ENCODE results near the gene THSD7A.
"Not testable (repeated sequence)": the region's sequence is repeated elsewhere in the genome, so short reads cannot be mapped to it uniquely, and the experiment has no call there.

Gene THSD7A

DNA sequence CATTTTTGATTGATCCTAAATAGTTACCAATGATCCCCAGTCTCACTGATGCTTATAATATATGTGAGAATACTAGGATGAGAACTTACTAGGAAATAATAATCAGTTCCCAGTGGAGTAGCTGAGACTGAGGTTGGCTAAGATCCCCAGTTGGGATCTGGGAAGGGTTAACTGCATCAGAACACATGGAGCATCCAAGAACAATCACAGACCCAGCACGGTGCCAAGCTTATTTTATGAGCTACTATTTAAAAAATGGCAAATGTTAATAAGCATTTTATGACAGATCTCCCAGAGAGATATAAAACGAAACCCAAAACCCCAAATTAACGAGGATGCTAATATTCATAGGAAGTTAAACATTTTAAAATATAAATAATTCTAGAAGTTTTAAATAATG lies 379.5 kb downstream of the THSD7A start:
- H3K27me3 ChIP-seq (ENCODE audit: insufficient read depth, low read length) = no peaks in the 10 kb centered on the region
- H3K36me3 ChIP-seq (ENCODE audit: insufficient read depth, low read length) = no peaks in the 10 kb centered on the region
- H3K4me1 ChIP-seq (ENCODE audit: insufficient read depth, low read length) = no peaks in the 10 kb centered on the region
- H2AFZ ChIP-seq (ENCODE audit: low read depth, low read length) = no peak overlapping the region
- H3K9me3 ChIP-seq (ENCODE audit: low read length) = no peaks in the 10 kb centered on the region
- no peak overlapping the region for H3K4me3 ChIP-seq (ENCODE audit: low read length)

- H2AFZ ChIP-seq (ENCODE audit: low read depth, low read length) = no peak overlapping the region
- no peaks in the 10 kb centered on the region for H3K36me3 ChIP-seq (ENCODE audit: insufficient read depth, low read length)
- no peaks in the 10 kb centered on the region for H3K9me3 ChIP-seq (ENCODE audit: low read length)
- no peaks in the 10 kb centered on the region for H3K4me1 ChIP-seq (ENCODE audit: insufficient read depth, low read length)
- no peaks in the 10 kb centered on the region for H3K27me3 ChIP-seq (ENCODE audit: insufficient read depth, low read length)
- H3K4me3 ChIP-seq (ENCODE audit: low read length) = no peak overlapping the region
These were observed 381.7 kb downstream of the THSD7A start for GRCh38 chr7:11450281-11450680.

DNA sequence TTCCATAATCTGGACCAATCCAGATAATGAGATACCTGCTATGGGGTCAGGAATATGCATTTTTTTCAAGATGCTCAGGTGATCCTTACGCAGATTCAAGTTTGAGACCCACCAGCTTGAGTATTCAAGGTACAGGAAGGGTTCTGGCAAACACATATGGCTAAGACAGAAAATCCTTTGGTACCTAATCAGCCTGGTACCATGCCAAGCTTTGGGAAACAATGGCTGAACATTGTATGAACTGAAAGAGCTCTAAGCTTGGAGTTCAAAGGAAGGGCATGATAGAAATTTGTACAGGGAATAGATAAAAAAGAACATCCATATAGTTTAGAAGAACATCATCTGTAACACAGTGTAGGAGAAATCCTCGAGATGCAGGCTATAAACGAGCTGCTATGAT lies 382.7 kb downstream of the THSD7A start:
- Histone ChIP-seq H3K9me3 (ENCODE audit: low read length) (no peaks in the 10 kb centered on the region), H2AFZ (ENCODE audit: low read depth, low read length) (no peak overlapping the region), H3K4me3 (ENCODE audit: low read length) (no peak overlapping the region), H3K4me1 (ENCODE audit: insufficient read depth, low read length) (no peaks in the 10 kb centered on the region), H3K36me3 (ENCODE audit: insufficient read depth, low read length) (no peaks in the 10 kb centered on the region), H3K27me3 (ENCODE audit: insufficient read depth, low read length) (no peaks in the 10 kb centered on the region)

DNA sequence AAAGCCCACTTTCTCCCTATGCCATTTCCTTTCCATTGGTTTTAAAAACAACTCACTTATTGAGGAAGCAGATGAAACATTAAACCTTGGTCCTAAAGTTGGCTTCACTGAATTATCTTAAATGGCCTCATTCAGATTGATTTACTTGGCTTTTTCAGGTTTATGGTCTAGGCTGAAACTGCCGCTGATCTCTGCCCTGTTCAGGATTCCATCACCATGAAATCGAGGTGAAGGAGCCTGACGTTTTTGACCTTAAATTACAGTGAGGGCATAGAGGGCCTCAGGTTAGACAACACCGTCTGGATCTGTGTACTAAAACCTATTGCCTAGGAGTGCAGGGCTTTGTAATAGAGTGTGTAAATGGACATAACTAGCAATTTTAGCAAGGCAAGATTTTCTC lies 383.7 kb downstream of the THSD7A start:
- no peaks in the 10 kb centered on the region for H3K27me3 ChIP-seq (ENCODE audit: insufficient read depth, low read length)
- no peaks in the 10 kb centered on the region for H3K9me3 ChIP-seq (ENCODE audit: low read length)
- no peaks in the 10 kb centered on the region for H3K4me1 ChIP-seq (ENCODE audit: insufficient read depth, low read length)
- no peaks in the 10 kb centered on the region for H3K36me3 ChIP-seq (ENCODE audit: insufficient read depth, low read length)
- H3K4me3 ChIP-seq (ENCODE audit: low read length) = no peak overlapping the region
- H2AFZ ChIP-seq (ENCODE audit: low read depth, low read length) = no peak overlapping the region

GRCh38 chr7:11447106-11447505 lies 384.9 kb downstream of the THSD7A start:
- Histone ChIP-seq H3K4me1 (ENCODE audit: insufficient read depth, low read length) (no peaks in the 10 kb centered on the region), H3K36me3 (ENCODE audit: insufficient read depth, low read length) (no peaks in the 10 kb centered on the region), H2AFZ (ENCODE audit: low read depth, low read length) (no peak overlapping the region), H3K9me3 (ENCODE audit: low read length) (no peaks in the 10 kb centered on the region), H3K27me3 (ENCODE audit: insufficient read depth, low read length) (no peaks in the 10 kb centered on the region), H3K4me3 (ENCODE audit: low read length) (no peak overlapping the region)

- not testable (repeated sequence) for H3K27me3 ChIP-seq (ENCODE audit: insufficient read depth, low read length); H3K4me1 ChIP-seq (ENCODE audit: insufficient read depth, low read length); H2AFZ ChIP-seq (ENCODE audit: low read depth, low read length); H3K36me3 ChIP-seq (ENCODE audit: insufficient read depth, low read length); H3K9me3 ChIP-seq (ENCODE audit: low read length); H3K4me3 ChIP-seq (ENCODE audit: low read length)
These were observed 388.1 kb downstream of the THSD7A start for GRCh38 chr7:11443934-11444333.

DNA sequence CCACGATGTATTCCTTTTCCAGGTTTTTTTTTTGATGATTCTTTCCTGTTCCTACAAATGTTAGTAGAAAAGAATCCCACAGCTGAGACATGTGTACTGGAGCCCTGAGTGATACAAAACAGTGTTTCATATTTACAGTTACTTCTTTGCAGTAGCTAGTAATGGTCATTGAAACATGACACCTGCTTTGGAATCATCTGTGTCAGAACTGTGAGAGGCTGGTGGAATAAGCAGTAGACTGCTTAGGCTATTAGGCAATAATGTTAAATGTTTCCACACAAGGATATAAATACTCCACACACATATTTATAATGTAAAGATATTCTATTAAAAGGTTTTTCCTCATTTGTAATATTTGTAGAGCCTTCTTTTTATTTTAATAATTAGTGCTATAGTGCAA lies 394.0 kb downstream of the THSD7A start:
- no peaks in the 10 kb centered on the region for H3K9me3 ChIP-seq (ENCODE audit: low read length)
- no peak overlapping the region for H3K4me3 ChIP-seq (ENCODE audit: low read length)
- no peaks in the 10 kb centered on the region for H3K27me3 ChIP-seq (ENCODE audit: insufficient read depth, low read length)
- no peak overlapping the region for H2AFZ ChIP-seq (ENCODE audit: low read depth, low read length)
- H3K4me1 ChIP-seq (ENCODE audit: insufficient read depth, low read length) = no peaks in the 10 kb centered on the region
- no peaks in the 10 kb centered on the region for H3K36me3 ChIP-seq (ENCODE audit: insufficient read depth, low read length)

GRCh38 chr7:11436773-11437524 lies 395.0 kb downstream of the THSD7A start:
- H3K9me3 ChIP-seq (ENCODE audit: low read length) = no peaks in the 10 kb centered on the region
- H3K4me1 ChIP-seq (ENCODE audit: insufficient read depth, low read length) = no peaks in the 10 kb centered on the region
- H2AFZ ChIP-seq (ENCODE audit: low read depth, low read length) = no peak overlapping the region

GRCh38 chr7:11436316-11436715 lies 395.7 kb downstream of the THSD7A start:
- Histone ChIP-seq H3K4me1 (ENCODE audit: insufficient read depth, low read length) (no peaks in the 10 kb centered on the region), H3K9me3 (ENCODE audit: low read length) (no peaks in the 10 kb centered on the region), H2AFZ (ENCODE audit: low read depth, low read length) (no peak overlapping the region), H3K4me3 (ENCODE audit: low read length) (no peak overlapping the region), H3K27me3 (ENCODE audit: insufficient read depth, low read length) (no peaks in the 10 kb centered on the region), H3K36me3 (ENCODE audit: insufficient read depth, low read length) (no peaks in the 10 kb centered on the region)

More at GRCh38 chr7:11436773-11437524, 395.0 kb downstream of the THSD7A start:
- Histone ChIP-seq H3K4me3 (ENCODE audit: low read length) (no peak overlapping the region), H3K27me3 (ENCODE audit: insufficient read depth, low read length) (no peaks in the 10 kb centered on the region), H3K36me3 (ENCODE audit: insufficient read depth, low read length) (no peaks in the 10 kb centered on the region)

GRCh38 chr7:11434366-11434765 lies 397.6 kb downstream of the THSD7A start:
- Histone ChIP-seq H2AFZ (ENCODE audit: low read depth, low read length) (no peak overlapping the region), H3K27me3 (ENCODE audit: insufficient read depth, low read length) (no peaks in the 10 kb centered on the region), H3K9me3 (ENCODE audit: low read length) (no peaks in the 10 kb centered on the region), H3K4me1 (ENCODE audit: insufficient read depth, low read length) (no peaks in the 10 kb centered on the region), H3K4me3 (ENCODE audit: low read length) (no peak overlapping the region), H3K36me3 (ENCODE audit: insufficient read depth, low read length) (no peaks in the 10 kb centered on the region)

DNA sequence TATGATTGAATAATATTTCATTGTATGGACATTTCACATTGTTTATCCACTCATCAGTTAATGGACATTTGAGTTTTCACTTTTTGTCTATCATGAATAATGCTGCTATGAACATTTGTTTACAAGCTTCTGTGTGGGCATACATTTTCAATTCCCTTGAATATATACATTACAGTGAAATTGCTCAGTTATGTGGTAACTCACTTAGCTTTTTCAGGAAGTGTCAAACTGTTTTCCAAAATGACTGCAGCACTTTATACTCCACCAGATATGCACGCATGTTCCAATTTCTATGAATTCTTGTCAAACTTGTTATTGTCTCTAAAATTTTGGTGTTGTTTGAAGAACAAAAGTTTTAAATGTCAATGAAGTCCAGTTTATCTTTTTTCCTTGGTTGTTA lies 401.2 kb downstream of the THSD7A start:
- Histone ChIP-seq H3K9me3 (ENCODE audit: low read length) (no peaks in the 10 kb centered on the region), H3K27me3 (ENCODE audit: insufficient read depth, low read length) (no peaks in the 10 kb centered on the region), H3K36me3 (ENCODE audit: insufficient read depth, low read length) (no peaks in the 10 kb centered on the region), H2AFZ (ENCODE audit: low read depth, low read length) (no peak overlapping the region), H3K4me1 (ENCODE audit: insufficient read depth, low read length) (no peaks in the 10 kb centered on the region), H3K4me3 (ENCODE audit: low read length) (no peak overlapping the region)

GRCh38 chr7:11430112-11430511 lies 401.9 kb downstream of the THSD7A start:
- H3K4me3 ChIP-seq (ENCODE audit: low read length) = no peak overlapping the region
- no peaks in the 10 kb centered on the region for H3K4me1 ChIP-seq (ENCODE audit: insufficient read depth, low read length)
- H3K36me3 ChIP-seq (ENCODE audit: insufficient read depth, low read length) = no peaks in the 10 kb centered on the region
- no peaks in the 10 kb centered on the region for H3K9me3 ChIP-seq (ENCODE audit: low read length)
- no peak overlapping the region for H2AFZ ChIP-seq (ENCODE audit: low read depth, low read length)
- no peaks in the 10 kb centered on the region for H3K27me3 ChIP-seq (ENCODE audit: insufficient read depth, low read length)

DNA sequence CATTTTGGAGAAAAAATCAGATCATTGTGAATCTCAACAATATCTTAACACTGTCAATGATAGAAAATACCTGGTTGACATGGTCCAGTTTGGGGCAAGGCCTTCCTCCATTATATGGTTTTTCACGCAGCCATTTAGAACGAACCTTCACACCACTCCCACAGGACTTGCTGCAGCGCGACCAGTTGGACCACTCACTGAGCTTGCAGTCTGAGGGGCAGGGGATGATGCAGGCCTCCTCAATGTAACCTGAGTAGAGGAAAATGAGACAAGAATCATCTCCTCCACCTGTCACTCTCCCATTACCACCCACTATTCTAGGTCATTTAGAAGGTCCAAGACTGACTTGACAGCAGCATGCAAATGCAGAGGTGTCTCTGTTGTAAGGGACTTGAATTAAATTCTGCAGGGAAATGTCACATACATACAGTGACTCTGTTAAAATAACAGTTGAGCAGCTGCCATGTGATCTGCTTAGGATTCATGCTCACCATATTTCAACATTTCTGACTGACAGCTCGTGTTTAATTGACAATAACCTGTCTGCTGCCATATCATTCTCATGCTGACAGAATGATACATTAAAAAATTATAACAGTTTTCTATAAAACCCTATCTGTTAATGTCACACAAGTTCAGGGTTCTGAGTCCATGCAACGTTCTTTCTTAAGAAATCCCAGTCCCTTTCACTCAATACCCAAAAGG lies 403.0 kb downstream of the THSD7A start:
- H3K4me3 ChIP-seq (ENCODE audit: low read length) = no peak overlapping the region
- H3K36me3 ChIP-seq (ENCODE audit: insufficient read depth, low read length) = no peaks in the 10 kb centered on the region
- H3K9me3 ChIP-seq (ENCODE audit: low read length) = no peaks in the 10 kb centered on the region
- no peaks in the 10 kb centered on the region for H3K4me1 ChIP-seq (ENCODE audit: insufficient read depth, low read length)
- H3K27me3 ChIP-seq (ENCODE audit: insufficient read depth, low read length) = no peaks in the 10 kb centered on the region
- no peak overlapping the region for H2AFZ ChIP-seq (ENCODE audit: low read depth, low read length)

Data from neuron (in vitro differentiated cells).